GM12878 (cell line): ENCODE data around the gene NRIP3. TPM values are rescaled to one million over a fixed set of nuclear protein-coding genes. Genes with fewer than 3 reads are reported as not detected.

Experiments used
- ATAC-seq: fragments of 200-7000 bp; cut with Tn5 transposase; 3 replicates; pipeline ENCODE4 v1.9.1; 2020; ENCODE audit warnings: mild to moderate bottlenecking, moderate library complexity
- BruUV-seq: library from RNA; stranded (reverse); fragments of 400-500 nt; replicated peaks from 2 replicates; lab custom pipeline; 2021; lab: Mats Ljungman, UMichigan
- CTCF ChIA-PET: fragments of 300-600 bp; sonication (Branson Sonifier 250); formaldehyde crosslinking; extraction: SDS; loops from one replicate; lab custom pipeline; 2021; ENCODE audit warnings: inconsistent platforms; lab: Yijun Ruan, JAX
- POLR2A ChIA-PET: fragments of 350-600 bp; formaldehyde crosslinking; extraction: SDS; loops from one replicate; lab custom pipeline; 2021; ENCODE audit warnings: inconsistent platforms; lab: Charles Lee
- RAD21 ChIA-PET: fragments of 300-600 bp; sonication (Branson Sonifier 250); formaldehyde crosslinking; loops from one replicate; lab custom pipeline; 2023; ENCODE audit warnings: antibody characterized with exemption; ENCODE audit not compliant: unreplicated experiment; lab: Charles Lee
- SMC1A ChIA-PET: fragments of 300-600 bp; sonication (Branson Sonifier 250); formaldehyde crosslinking; loops from one replicate; lab custom pipeline; 2023; ENCODE audit not compliant: unreplicated experiment, uncharacterized antibody; lab: Charles Lee
- DNase-seq: peaks from one replicate; pipeline ENCODE4 v3.0.0-alpha.2; 2011; ENCODE audit warnings: low read depth, low spot score
- FAIRE-seq: peaks from 3 replicates; lab custom pipeline; 2011; peaks lifted over from hg19 to GRCh38; lab: Jason Lieb, UNC
- H2AFZ ChIP-seq: 2 replicates; pipeline ENCODE4 v1.6.0; 2011; ENCODE audit warnings: low read depth, low read length, control low read depth; ENCODE audit not compliant: control insufficient read depth
- H3K27ac ChIP-seq: 2 replicates; pipeline ENCODE4 v1.5.1; 2011; ENCODE audit warnings: control low read depth; ENCODE audit not compliant: control insufficient read depth, insufficient read depth
- H3K27me3 ChIP-seq, 2 experiments: replicated peaks in 1 of 2; 2 replicates each; pipeline versions ENCODE4 v1.6.0 to v1.6.1; 2011; ENCODE audit warnings: low read length in 1 of 2; ENCODE audit not compliant: control insufficient read depth in 2 of 2, insufficient read depth in 2 of 2
- H3K36me3 ChIP-seq, 2 experiments: 2 replicates each; pipeline ENCODE4 v1.5.1; 2011; ENCODE audit warnings: low read length in 1 of 2; ENCODE audit not compliant: control insufficient read depth in 2 of 2, insufficient read depth in 2 of 2
- H3K4me1 ChIP-seq: 2 replicates; pipeline ENCODE4 v1.6.1; 2011; ENCODE audit warnings: mild to moderate bottlenecking, low read length, moderate library complexity, mixed read lengths; ENCODE audit not compliant: control insufficient read depth, insufficient read depth
- H3K4me2 ChIP-seq: 2 replicates; pipeline ENCODE4 v1.6.0; 2011; ENCODE audit warnings: control low read depth; ENCODE audit not compliant: control insufficient read depth, insufficient read depth
- H3K4me3 ChIP-seq: fragments of 200-600 bp; sonication (generic); 2 replicates; pipeline ENCODE4 v1.5.1; 2016
- H3K79me2 ChIP-seq: 2 replicates; pipeline ENCODE4 v1.6.0; 2011; ENCODE audit warnings: low read length; ENCODE audit not compliant: control insufficient read depth, insufficient read depth
- H3K9ac ChIP-seq: 2 replicates; pipeline ENCODE4 v1.8.0; 2011; ENCODE audit warnings: low read length, control low read depth, mixed read lengths; ENCODE audit not compliant: control insufficient read depth, insufficient read depth
- H3K9me3 ChIP-seq: replicated peaks from 3 replicates; pipeline ENCODE4 v1.5.1; 2011; ENCODE audit warnings: mild to moderate bottlenecking, low read length; ENCODE audit not compliant: control insufficient read depth, insufficient read depth
- H4K20me1 ChIP-seq: 2 replicates; pipeline ENCODE4 v1.6.0; 2011; ENCODE audit not compliant: control insufficient read depth, insufficient read depth
- BCL11A ChIP-seq: IDR thresholded peaks from 2 replicates; pipeline ENCODE4 v1.6.1; 2011; ENCODE audit warnings: low read depth, low read length
- IRF4 ChIP-seq: IDR thresholded peaks from 2 replicates; pipeline ENCODE4 v1.6.1; 2011; ENCODE audit warnings: low read depth, low read length
- SPI1 ChIP-seq: IDR thresholded peaks from 2 replicates; pipeline ENCODE4 v1.6.1; 2011; ENCODE audit warnings: low read depth, mild to moderate bottlenecking, low read length, moderate library complexity, borderline replicate concordance; ENCODE audit not compliant: insufficient read depth
- STAT3 ChIP-seq: IDR thresholded peaks from 2 replicates; pipeline ENCODE4 v1.6.1; 2011; ENCODE audit warnings: low read depth, low read length, improper control_type of control experiment
- SUPT20H ChIP-seq: IDR thresholded peaks from 2 replicates; pipeline ENCODE4 v1.6.1; 2011; ENCODE audit warnings: low read depth, mild to moderate bottlenecking, low read length, moderate library complexity, borderline replicate concordance; ENCODE audit not compliant: control insufficient read depth
- TCF7 ChIP-seq: IDR thresholded peaks from 2 replicates; pipeline ENCODE4 v1.6.1; 2014; ENCODE audit warnings: antibody characterized with exemption, borderline replicate concordance
- ZNF384 ChIP-seq: IDR thresholded peaks from 2 replicates; pipeline ENCODE4 v1.6.1; 2012; ENCODE audit warnings: low read depth, mild to moderate bottlenecking, low read length, improper control_type of control experiment, borderline replicate concordance
- WGBS: methylation state at CpG from one replicate; pipeline ENCODE4 v1.1.6; 2016; ENCODE audit warnings: low lambda C conversion rate; ENCODE audit not compliant: insufficient replicate concordance, insufficient coverage; ENCODE audit errors: missing lambda C conversion rate; 5-methylcytosine and 5-hydroxymethylcytosine counted together
- in situ Hi-C: fragments of 300-500 bp; cut with MboI; formaldehyde crosslinking; loops from 9 replicates; pipeline ENCODE4 v1.14.3; 2018; ENCODE audit warnings: mixed read lengths
- intact Hi-C: fragments of 100-400 bp; cut with micrococcal nuclease; formaldehyde crosslinking; loops from one replicate; pipeline ENCODE4 v1.14.2; 2022; ENCODE audit not compliant: unreplicated experiment
- polyA plus RNA-seq, 11 experiments: library from polyadenylated mRNA; depleted of rRNA in 4 of 11; unstranded in 6 of 11; stranded (reverse) in 5 of 11; fragments of >200 nt; fragmentation: Nextera tagmentation in 4 of 11; fragmentation: Illumina TruSeq in 1 of 11; extraction: Ambion mirVana in 4 of 11; extraction: Trizol in 1 of 11; gene quantifications; 1 replicate in 1 of 11; 2 replicates in 10 of 11; pipeline versions ENCODE4 v1.2.1 to v1.2.3, GENCODE V29; 2011 to 2016; ENCODE audit warnings: inconsistent platforms in 2 of 11, missing spikeins in 2 of 11, low read depth in 1 of 11
- total RNA-seq, 4 experiments: library from RNA; depleted of rRNA in 3 of 4; stranded (reverse); fragments of >200 nt in 3 of 4; fragmentation: Illumina TruSeq in 1 of 4; extraction: Trizol in 1 of 4; gene quantifications; 2 replicates each; pipeline versions ENCODE4 v1.2.1 to v1.2.3, GENCODE V29; 2013 to 2021
- TF ChIP-seq, protein P1 (sequence below): IDR thresholded peaks from 2 replicates; pipeline ENCODE4 v1.6.1; 2012; ENCODE audit warnings: improper control_type of control experiment, low read depth, low read length; ENCODE audit not compliant: insufficient replicate concordance
- TF ChIP-seq, protein P2 (sequence below): fragments of 450-650 bp; IDR thresholded peaks from 2 replicates; pipeline ENCODE4 v1.6.1; 2018; ENCODE audit warnings: mild to moderate bottlenecking, low read depth, moderate library complexity; ENCODE audit not compliant: partially characterized antibody

NRIP3 gene
- total and polyA plus RNA-seq, 10 of the 15 experiments (the other 5 are each of a cell fraction or from before 2014, with no cell fraction given) = under 0.01 to 0.25 (median 0.09) TPM; not detected in 7

DNA sequence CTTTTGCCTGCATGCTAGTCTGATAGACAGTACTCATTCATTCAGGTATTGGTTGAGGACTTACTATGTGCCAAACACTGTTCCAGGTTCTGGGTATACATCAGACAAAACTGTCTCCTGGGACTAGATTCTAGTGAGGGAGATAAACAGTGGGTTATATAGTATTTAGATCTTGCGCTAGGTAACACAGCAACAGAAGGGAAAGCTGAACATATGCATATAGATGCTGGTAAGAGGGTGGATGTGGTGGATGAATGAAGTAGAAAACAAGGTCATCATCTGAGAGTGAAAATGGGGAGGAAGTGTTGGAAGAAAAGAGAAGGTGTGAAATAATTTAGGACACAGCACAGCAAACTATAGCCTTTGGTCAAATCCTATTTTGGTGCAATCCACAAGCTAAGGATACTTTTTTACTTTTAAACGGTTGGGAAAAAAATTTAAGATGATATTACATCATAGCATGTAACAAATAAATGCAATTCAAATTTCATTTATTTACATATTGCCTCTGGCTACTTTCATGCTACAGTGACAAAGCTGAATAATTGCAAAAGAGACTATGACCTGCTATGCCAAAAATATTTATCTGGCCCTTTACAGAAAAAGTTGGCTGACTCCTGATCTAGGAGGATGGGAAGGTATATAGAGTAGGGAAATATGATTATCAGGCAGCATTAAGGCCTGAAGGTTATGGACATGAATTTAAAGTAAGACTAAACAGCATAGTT lies 32.4 kb downstream of the NRIP3 start (continued):
- no peak for TF ChIP-seq TCF7
- TF ChIP-seq, protein P1, sequence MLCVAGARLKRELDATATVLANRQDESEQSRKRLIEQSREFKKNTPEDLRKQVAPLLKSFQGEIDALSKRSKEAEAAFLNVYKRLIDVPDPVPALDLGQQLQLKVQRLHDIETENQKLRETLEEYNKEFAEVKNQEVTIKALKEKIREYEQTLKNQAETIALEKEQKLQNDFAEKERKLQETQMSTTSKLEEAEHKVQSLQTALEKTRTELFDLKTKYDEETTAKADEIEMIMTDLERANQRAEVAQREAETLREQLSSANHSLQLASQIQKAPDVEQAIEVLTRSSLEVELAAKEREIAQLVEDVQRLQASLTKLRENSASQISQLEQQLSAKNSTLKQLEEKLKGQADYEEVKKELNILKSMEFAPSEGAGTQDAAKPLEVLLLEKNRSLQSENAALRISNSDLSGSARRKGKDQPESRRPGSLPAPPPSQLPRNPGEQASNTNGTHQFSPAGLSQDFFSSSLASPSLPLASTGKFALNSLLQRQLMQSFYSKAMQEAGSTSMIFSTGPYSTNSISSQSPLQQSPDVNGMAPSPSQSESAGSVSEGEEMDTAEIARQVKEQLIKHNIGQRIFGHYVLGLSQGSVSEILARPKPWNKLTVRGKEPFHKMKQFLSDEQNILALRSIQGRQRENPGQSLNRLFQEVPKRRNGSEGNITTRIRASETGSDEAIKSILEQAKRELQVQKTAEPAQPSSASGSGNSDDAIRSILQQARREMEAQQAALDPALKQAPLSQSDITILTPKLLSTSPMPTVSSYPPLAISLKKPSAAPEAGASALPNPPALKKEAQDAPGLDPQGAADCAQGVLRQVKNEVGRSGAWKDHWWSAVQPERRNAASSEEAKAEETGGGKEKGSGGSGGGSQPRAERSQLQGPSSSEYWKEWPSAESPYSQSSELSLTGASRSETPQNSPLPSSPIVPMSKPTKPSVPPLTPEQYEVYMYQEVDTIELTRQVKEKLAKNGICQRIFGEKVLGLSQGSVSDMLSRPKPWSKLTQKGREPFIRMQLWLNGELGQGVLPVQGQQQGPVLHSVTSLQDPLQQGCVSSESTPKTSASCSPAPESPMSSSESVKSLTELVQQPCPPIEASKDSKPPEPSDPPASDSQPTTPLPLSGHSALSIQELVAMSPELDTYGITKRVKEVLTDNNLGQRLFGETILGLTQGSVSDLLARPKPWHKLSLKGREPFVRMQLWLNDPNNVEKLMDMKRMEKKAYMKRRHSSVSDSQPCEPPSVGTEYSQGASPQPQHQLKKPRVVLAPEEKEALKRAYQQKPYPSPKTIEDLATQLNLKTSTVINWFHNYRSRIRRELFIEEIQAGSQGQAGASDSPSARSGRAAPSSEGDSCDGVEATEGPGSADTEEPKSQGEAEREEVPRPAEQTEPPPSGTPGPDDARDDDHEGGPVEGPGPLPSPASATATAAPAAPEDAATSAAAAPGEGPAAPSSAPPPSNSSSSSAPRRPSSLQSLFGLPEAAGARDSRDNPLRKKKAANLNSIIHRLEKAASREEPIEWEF = no peak
- no peak for TF ChIP-seq ZNF384

DNA sequence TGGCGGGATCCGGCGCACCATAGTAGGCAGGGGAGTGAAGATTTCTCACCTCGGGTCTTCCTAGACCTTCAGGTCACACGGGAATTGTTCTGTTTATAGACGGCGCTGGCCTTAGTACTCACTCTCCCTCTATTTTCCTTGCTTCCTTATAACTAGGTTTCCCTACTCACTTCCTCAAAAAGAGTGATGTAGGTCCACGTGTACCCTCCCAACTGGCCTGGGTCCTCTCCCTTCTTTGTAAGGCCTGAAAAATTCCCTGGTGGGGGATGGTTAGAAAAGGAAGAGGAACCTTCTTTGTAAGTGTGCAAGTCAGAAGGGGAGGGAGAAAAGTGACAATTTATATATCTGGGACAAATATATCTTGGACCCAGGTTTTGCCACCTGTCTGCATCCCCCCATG lies 36.6 kb downstream of the NRIP3 start:
- no peak overlapping the region for H2AFZ ChIP-seq
- H3K9ac ChIP-seq = no peak overlapping the region
- in situ Hi-C loops (no loop called here), intact Hi-C loops (no loop called here)
- H3K79me2 ChIP-seq = peaks cover 20% of the 10 kb centered on the region
- H3K27me3 ChIP-seq = no peaks in the 10 kb centered on the region
- no peak for FAIRE-seq
- H3K27ac ChIP-seq = no peak overlapping the region
- H3K4me2 ChIP-seq = no peak overlapping the region
- ChIA-PET SMC1A (no interaction called here), CTCF (no interaction called here), POLR2A (interaction anchor here (0.6 kb wide), 1 partner anchor 533 kb away, joined by 3 read pairs; no protein-coding TSS in a partner anchor), RAD21 (no interaction called here)
- DNase-seq = no peak
- H3K9me3 ChIP-seq = no peaks in the 10 kb centered on the region
- no TSS peak for BruUV-seq
- no peak overlapping the region for H3K4me3 ChIP-seq
- ATAC-seq = no peak
- H4K20me1 ChIP-seq = no peaks in the 10 kb centered on the region
- 55% methylated on average over 8 of the region's 8 CpGs for WGBS
- H3K4me1 ChIP-seq = peaks cover 5% of the 10 kb centered on the region
- no peak for TF ChIP-seq IRF4
- TF ChIP-seq, protein P2, sequence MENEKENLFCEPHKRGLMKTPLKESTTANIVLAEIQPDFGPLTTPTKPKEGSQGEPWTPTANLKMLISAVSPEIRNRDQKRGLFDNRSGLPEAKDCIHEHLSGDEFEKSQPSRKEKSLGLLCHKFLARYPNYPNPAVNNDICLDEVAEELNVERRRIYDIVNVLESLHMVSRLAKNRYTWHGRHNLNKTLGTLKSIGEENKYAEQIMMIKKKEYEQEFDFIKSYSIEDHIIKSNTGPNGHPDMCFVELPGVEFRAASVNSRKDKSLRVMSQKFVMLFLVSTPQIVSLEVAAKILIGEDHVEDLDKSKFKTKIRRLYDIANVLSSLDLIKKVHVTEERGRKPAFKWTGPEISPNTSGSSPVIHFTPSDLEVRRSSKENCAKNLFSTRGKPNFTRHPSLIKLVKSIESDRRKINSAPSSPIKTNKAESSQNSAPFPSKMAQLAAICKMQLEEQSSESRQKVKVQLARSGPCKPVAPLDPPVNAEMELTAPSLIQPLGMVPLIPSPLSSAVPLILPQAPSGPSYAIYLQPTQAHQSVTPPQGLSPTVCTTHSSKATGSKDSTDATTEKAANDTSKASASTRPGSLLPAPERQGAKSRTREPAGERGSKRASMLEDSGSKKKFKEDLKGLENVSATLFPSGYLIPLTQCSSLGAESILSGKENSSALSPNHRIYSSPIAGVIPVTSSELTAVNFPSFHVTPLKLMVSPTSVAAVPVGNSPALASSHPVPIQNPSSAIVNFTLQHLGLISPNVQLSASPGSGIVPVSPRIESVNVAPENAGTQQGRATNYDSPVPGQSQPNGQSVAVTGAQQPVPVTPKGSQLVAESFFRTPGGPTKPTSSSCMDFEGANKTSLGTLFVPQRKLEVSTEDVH = no peak
- TF ChIP-seq SUPT20H = no peak
- no peak for TF ChIP-seq STAT3
- no peak for TF ChIP-seq BCL11A
- TF ChIP-seq SPI1 = 0 out of 2 replicates have a peak, but pooled peaks have one; percentile 42
- H3K36me3 ChIP-seq = no peaks in the 10 kb centered on the region
